Ishikawa (cell line): Measurements from ENCODE around the gene GPATCH1.

Experiments
- CEBPB ChIP-seq: IDR thresholded peaks from 2 replicates; pipeline ENCODE4 v1.6.1; 2012
- CREB1 ChIP-seq: IDR thresholded peaks from 2 replicates; pipeline ENCODE4 v1.6.1; 2012; ENCODE audit warnings: low read depth
- EGR1 ChIP-seq: IDR thresholded peaks from 2 replicates; pipeline ENCODE4 v1.6.1; 2012
- EP300 ChIP-seq: IDR thresholded peaks from 2 replicates; pipeline ENCODE4 v1.6.1; 2012; ENCODE audit warnings: borderline replicate concordance
- FOXM1 ChIP-seq: IDR thresholded peaks from 2 replicates; pipeline ENCODE4 v1.6.1; 2012; ENCODE audit warnings: low read depth, borderline replicate concordance
- MAX ChIP-seq: IDR thresholded peaks from 2 replicates; pipeline ENCODE4 v1.6.1; 2012
- RAD21 ChIP-seq: IDR thresholded peaks from 2 replicates; pipeline ENCODE4 v1.6.1; 2012; ENCODE audit warnings: low read depth
- REST ChIP-seq: IDR thresholded peaks from 2 replicates; pipeline ENCODE4 v1.6.1; 2012; ENCODE audit warnings: low read depth, mild to moderate bottlenecking
- TAF1 ChIP-seq: IDR thresholded peaks from 2 replicates; pipeline ENCODE4 v1.6.1; 2012; ENCODE audit warnings: low read depth, mild to moderate bottlenecking
- TCF12 ChIP-seq: IDR thresholded peaks from 2 replicates; pipeline ENCODE4 v1.6.1; 2012; ENCODE audit warnings: low read depth
- TEAD4 ChIP-seq: IDR thresholded peaks from 2 replicates; pipeline ENCODE4 v1.6.1; 2012
- USF1 ChIP-seq: IDR thresholded peaks from 2 replicates; pipeline ENCODE4 v1.6.1; 2012
- YY1 ChIP-seq: IDR thresholded peaks from 2 replicates; pipeline ENCODE4 v1.6.1; 2012; ENCODE audit warnings: low read depth

- TF ChIP-seq CEBPB (peak; percentile 97), EP300 (no peak), FOXM1 (no peak), MAX (no peak), TEAD4 (no peak), RAD21 (no peak), USF1 (no peak), TCF12 (no peak), CREB1 (no peak), REST (no peak), YY1 (no peak), EGR1 (no peak), TAF1 (no peak)
These were observed 28.5 kb upstream of the GPATCH1 start for GRCh38 chr19:33052352-33052972.
